GM19467 (cell line): ENCODE measurements around the gene AADACL3.
"Not testable (repeated sequence)": the region's sequence is repeated elsewhere in the genome, so short reads cannot be mapped to it uniquely, and the experiment has no call there.

Experiments
- ATAC-seq: cut with Tn5 transposase; IDR thresholded peaks from one replicate; pipeline ENCODE4 v1.9.1; 2021; ENCODE audit warnings: mild to moderate bottlenecking, moderate library complexity; ENCODE audit not compliant: unreplicated experiment

AADACL3 gene, protein sequence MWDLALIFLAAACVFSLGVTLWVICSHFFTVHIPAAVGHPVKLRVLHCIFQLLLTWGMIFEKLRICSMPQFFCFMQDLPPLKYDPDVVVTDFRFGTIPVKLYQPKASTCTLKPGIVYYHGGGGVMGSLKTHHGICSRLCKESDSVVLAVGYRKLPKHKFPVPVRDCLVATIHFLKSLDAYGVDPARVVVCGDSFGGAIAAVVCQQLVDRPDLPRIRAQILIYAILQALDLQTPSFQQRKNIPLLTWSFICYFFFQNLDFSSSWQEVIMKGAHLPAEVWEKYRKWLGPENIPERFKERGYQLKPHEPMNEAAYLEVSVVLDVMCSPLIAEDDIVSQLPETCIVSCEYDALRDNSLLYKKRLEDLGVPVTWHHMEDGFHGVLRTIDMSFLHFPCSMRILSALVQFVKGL

DNA sequence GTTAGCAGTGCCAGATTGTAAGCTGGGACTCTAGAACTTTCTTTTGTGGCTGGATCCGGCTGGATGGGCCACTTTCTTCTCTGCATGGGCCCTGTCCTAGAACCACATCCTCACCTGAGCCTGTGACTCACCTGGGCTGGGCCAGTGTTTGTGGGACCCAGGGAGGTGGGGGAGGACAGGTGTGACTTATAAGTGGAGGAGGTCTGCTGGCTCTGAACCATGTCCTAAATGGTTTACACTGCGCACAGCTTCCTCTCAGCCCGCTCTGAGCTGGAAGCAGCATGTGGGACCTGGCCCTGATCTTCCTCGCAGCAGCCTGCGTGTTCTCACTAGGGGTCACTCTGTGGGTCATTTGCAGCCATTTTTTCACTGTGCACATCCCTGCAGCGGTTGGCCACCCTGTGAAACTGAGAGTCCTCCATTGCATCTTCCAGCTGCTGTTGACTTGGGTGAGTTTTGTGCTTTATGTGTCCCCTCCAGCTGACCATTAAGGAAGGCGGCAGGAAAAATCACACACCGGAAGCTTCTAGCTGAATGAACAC is at the start of gene AADACL3:
AADACL3 (plus strand) TSS at position 215 of the 542 bp plus-strand sequence; CDS start at position 282, 67 bp downstream.
- no peak for ATAC-seq

DNA sequence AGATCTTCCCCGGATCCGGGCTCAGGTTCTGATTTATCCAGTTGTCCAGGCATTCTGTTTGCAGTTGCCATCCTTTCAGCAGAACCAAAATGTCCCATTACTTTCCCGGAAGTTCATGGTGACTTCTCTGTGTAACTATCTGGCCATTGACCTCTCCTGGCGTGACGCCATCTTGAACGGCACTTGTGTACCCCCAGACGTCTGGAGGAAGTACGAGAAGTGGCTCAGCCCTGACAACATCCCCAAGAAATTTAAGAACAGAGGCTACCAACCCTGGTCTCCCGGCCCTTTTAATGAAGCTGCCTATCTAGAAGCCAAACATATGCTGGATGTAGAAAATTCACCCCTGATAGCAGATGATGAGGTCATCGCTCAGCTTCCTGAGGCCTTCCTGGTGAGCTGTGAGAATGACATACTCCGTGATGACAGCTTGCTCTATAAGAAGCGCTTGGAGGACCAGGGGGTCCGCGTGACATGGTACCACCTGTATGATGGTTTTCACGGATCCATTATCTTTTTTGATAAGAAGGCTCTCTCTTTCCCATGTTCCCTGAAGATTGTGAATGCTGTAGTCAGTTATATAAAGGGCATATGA is 49.7 kb upstream of the AADACL3 start:
- no peak for ATAC-seq

DNA sequence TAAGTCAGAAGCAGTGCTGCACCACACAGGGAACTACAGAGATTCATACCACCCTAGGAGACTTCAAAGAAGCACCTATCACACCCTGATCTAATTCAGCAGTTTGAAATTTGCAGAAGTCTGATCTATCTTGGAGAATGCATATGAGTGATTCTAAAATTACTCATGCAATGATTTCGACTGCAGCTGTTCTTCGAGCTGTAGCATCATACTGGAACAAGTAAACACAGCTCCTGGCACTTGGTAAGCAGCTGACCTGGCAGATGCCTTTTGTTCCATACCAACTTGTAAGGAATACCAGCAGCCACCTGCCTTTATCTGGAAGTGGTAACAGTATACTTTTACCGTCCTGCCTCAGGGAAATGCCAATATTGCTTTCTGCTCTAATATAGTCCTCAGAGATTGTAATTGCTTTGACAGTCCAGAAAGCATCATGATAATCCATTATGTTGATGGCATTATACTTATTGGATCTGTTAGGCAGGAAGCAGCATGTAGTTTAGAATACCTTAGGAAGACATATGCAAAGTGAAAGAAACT is 46.3 kb upstream of the AADACL3 start:
- no peak for ATAC-seq

DNA sequence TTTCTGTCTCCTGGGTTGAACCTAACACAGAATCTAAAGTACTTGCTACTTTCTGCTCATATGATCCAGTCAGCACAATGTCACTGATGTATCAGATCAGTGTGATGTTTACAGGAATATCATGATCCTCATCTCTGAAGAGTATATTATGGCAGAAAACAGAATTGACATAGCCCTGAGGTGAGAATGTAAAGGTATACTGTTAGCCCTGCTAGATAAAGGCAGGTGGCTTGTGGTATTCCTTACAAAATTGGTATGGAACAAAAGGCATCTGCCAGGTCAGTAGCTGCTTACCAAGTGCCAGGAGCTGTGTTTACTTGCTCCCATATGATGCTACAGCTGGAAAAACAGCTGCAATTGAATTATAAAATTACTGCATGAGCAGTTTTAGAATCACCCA is 41.6 kb upstream of the AADACL3 start:
- no peak for ATAC-seq

DNA sequence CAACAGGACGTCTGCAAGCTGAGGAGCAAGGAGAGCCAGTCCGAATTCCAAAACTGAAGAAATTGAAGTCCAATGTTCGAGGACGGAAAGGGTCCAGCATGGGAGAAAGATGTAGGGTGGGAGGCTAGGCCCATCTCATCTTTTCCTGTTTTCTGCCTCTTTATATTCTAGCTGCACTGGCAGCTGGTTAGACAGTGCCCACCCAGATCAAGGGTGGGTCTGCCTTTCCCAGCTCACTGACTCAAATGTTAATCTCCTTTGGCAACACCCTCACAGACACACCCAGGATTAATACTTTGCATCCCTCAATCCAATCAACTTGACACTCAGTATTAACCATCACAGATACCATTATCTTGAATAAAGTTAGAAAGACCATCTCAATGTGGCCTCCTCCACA is 39.8 kb upstream of the AADACL3 start:
- not testable (repeated sequence) for ATAC-seq

DNA sequence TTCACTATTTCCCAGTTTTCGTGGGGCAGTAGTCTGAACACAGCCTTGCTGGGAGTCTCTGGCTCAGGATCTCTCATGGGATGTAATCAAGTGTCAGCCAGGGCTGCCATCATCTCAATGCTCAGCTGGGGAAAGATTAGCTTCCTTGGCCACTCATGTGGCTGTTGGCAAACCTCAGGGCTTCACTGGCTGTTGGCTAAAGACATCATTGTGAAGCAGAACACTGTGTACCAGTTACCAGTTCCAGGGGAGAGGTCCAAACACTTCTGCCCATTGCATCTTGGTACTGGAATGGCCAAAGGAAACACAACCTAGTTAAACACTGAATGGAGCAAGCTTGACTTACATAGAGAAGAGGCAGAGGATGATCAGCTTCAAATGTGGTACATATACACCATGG is 38.3 kb upstream of the AADACL3 start:
- ATAC-seq = no peak

DNA sequence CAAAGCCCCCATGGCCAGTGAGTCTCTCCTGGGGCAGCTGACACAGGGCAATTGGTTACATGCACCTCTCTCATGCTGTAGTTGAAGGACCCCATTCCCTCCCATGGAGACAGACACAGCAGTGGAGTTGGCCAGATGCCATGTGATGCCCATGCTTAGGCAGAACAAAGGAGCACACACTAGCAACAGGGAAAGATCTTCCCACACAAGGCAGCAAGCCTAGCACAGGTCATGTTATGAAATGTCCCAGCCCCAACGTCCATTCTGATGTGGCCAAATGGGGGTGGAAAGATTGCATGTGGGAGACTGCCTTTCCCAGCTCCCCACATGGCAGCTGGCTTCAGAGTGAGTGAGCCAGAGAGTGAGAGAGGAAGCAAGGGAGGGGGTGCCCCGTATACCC is 37.6 kb upstream of the AADACL3 start:
- ATAC-seq = no peak

DNA sequence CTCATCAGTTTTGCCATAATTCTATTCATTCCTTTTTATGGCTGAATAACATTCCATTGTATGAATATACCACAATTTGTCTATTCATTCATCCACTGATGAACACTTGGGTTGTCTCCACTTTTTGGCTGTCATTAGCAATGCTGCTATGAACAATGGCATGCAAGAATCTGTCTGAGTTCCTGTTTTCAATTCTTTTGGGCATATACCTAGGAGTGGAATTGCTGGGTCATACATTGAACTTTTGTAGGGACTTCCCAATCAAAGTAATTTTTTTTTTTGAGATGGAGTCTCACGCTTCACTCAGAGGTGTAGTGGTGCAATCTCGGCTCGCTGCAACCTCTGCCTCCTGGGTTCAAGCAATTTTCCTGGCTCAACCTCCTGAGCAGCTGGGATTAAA is 37.1 kb upstream of the AADACL3 start:
- no peak for ATAC-seq

DNA sequence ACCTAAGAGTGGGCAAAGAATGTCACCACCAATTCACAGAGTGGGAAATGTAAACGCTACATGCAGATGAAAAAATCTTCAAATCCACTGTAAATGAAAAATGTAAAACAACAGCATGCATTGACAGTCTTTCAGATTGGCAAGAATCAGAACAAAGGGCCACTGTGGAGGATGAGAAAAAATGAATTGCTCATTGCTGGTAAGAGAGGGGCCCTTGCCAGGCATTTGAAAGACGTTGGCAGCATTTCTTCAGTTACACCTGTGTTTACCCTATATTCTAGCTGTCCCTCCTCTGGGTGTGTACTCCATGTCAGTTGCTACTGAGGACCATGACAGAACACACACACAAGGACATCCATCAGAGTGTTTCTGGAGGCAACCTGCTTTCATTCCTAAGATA is 25.8 kb upstream of the AADACL3 start:
- no peak for ATAC-seq

DNA sequence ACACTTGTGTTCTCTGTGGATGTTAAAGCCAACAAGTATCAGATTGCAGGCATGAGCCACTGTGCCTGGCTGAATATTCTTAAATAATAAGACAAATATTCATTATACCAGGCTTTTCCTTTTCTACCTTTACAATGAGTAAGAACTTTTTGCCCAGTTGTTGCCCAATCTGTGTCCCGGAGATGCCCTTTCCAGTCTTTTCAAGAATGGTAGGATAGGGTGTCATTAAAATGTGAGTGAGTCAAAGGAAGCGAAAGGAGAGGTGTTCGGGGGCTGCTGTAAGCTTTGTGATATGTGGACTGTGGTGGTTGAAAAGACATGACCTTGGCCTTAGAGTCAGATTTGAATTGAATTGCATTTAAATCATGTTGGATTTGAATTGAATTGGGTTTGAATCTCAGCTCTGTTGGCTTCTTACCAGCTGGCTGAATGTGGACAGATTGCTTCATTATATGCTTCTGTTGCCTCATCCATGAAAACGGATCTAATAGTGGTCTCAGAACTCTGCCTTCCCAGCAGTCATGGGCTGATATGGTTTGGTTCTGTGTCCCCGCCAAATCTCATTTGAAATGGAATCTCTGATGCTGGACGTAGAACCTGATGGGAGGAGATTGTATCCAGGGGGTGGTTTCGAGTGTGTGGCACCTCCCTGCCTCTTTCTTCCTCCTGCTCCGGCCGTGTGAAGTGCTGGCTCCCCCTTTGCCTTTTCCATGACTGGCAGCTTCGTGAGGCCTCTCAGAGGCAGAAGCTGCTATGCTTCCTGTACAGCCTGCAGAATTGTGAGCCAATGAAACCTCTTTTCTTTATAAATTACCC is 22.7 kb upstream of the AADACL3 start:
- no peak for ATAC-seq

DNA sequence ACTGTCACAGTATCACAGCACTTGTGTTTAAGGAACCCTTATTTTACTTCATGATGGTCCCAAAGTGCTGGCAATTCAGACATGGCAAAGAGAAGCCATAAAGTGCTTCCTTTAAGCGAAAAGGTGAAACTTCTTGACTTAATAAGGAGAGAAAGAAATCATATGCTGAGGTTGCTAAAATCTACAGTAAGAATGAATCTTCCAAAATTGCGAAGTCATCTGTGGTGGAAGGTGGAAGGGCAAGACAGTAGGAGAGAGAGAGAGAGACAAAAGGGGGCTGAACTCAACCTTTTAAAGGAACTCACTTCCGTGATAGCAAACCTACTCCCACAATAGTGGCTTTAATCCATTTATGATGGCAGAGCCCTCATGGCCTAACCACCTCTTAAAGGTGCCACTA is 19.3 kb upstream of the AADACL3 start:
- no peak for ATAC-seq

DNA sequence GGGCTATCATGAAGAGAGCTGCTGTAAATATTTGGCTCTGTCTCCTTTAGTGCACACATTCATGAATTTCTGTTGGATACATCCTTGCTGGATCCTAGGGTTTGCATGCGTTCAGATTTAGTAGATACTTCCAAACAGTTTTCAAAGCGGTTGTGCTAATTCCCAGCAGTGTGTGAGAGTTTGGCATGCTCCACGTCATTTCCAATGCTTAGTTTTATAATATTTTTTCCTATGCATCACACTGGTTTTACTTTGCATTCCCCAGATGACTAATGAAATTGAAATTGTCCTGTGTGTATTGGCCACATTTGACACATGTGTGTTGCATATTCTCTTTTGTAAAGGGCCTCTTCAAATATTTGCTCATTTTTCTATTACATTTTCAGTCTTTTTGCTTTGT is 18.5 kb upstream of the AADACL3 start:
- no peak for ATAC-seq

DNA sequence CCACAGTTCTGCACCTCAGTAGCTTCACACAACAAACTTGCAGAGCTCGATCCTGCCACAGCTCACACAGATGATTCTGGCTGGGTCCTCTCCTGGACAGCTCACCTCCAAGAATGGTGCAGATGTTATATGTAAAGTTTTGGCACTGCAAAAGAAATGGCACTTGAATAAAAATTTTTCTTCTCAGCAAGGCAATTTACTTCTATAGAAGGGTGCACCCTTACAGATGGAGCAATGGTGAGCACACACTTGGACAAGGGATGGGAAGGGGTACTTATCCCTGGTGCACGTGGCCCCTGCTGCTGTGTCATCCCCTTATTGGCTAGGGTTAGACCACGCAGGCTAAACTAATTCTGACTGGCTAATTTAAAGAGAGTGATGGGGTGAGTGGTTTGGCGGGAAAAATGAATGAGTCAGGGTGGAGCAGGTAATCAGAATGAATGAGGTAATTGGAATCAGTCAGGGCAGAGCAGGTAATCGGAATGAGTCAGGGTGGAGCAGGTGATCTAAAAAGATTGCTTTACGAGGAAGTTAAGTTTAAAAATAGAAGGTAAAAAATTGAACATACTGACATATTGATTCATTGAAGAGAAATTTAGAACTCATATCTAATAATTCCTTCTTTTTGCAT is 12.0 kb upstream of the AADACL3 start:
- no peak for ATAC-seq

DNA sequence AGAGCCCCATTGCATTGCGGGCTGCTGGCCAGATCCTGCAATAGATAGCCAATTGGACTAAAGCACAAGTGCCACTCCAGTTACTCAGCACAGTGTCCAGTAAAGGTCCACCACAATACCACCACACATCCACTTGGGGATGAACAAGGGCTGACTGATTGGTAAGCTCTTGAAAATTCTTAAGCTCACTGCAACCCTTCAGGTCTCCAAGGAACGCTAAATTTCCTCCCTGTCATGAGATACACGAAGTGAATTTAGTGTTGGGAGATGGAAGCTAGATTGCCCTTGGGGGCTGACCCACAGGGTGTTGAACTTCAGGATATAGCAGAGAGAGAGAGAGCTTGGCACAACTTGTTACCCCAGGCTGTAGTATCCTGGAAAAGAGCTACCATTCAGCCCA is 9.8 kb upstream of the AADACL3 start:
- ATAC-seq = no peak

DNA sequence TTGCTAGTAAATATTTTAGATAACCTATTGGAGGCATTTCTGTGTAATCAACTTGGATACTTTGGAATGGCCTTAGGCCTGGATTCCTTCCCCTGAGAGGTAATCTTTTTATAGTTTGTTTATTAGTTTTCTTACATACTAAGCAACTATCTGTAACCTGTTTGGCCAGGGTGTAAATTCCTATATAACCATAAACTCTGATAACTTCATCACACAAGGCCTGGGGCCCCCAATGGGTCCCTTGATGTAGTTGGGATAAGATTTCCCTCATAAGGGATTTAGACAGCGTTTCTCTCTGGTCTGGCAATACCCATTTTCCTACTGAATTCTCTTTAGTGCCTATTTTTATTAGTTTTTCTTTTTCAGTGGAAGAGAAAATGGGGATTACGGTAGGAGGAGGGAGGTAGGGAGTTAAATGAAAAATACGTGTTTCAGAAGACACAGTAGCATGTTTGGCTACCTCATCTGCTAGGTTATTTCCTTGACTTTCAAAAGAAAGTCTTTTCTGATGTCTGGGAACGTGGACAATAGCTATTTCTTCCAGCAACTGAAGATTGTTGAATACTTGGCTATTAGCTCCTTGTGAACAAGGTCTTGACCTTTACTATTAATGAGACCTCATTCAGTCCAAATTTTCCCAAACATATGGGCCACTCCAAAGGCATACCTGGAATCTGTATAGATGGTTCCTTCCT is 7.4 kb upstream of the AADACL3 start:
- ATAC-seq = no peak

DNA sequence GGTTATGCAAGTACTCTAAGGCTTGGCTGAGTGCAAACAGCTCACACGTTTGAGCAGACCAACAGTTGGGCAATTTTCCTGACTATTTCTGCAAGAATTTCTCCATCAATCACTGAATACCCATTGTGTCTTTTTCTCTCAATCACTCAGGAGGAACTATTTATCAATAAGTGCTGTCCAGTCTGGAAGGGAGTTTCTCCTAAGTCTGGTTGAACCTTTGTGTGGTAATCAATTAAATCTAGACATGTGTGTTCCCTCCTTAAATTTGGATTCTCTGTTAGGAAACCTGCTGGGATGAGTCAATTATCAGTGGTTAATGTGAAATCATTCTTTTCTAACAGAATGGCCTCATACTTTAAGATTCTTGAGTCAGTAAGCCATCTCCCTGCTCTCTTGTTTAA is 6.8 kb upstream of the AADACL3 start:
- no peak for ATAC-seq

DNA sequence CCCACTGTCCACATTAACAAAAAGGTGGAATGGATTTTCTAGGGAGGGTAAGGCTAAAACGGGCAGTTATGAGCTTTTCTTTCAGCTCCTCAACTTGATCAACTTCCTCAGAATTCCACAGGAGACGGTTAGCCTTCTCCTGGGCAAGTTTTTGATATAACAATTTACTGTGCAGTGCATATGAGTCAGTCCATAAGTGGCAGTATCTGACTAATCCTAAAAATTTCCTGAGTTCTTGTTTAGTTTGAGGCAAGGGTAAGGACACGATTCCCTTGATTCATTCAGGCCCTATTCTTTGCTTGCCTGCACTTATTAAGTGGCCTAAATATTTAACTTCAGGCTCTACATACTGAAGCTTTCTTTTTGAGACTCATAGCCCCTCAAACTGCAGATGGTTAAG is 6.2 kb upstream of the AADACL3 start:
- no peak for ATAC-seq

DNA sequence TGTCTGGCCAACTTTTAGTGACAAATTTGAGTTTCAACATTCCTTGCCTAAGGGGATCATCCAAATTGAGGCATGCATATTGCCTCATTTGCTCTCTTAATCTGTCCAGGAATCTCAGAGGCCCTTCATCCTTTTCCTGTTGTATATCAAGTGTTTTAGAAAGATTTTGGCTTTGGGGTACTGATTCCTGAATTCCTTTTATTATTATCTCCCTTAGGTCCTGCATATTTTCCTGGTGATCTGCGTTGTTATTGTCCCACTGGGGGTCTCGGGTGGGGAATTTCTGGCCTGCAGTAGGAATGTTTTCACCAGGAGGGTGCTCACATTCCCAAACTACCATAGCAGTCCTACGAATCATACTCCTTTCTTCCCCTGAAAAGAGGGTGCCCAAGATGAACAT is 4.4 kb upstream of the AADACL3 start:
- no peak for ATAC-seq

DNA sequence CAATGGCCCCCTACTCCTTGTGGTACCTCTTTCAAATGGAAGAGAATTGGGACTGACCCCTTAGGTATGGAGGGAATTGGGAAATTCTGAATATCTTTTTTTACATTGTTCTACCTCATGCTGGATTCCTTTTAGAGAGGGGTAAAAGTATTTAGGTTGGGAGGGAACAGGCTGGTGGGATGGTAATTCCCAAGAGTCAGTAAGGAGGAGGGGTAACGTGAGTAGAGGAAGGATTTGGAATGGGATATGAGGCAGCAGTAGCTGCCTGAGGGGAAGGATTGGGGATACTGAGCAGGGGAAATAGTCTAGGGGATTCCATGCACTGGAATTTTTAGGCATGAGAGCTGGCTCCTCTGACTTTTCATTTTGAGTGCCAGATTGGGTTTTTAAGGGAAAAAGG is 3.8 kb upstream of the AADACL3 start:
- no peak for ATAC-seq

DNA sequence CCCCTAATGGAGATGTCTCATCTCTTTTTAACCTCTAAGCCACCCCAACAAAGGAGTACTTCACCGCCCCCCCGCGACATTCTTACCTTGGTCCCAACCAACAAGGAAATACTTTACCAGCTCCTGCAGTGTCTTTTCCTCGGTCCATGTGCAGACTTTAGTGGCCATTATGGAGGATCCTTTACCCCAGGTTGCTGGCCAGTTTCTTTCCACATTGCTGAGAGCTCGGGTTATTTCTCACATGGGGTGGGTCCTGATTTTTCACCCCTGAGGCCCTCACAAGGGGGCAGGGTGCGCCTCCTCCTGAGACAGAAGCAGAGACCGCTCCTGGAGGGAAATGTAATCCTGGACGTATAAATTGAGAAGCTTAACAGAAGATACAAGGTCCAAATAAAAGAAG is 3.0 kb upstream of the AADACL3 start:
- no peak for ATAC-seq
